ENCODE measurements around the gene MAP6D1. TPM values are rescaled to one million over a fixed set of nuclear protein-coding genes. Genes with fewer than 3 reads are reported as not detected.
A peak's percentile ranks its signal among the peaks of the same experiment; 100 is the strongest.

Gene MAP6D1
- total and polyA plus RNA-seq, 5 donors, result 1.0 to 2.5 (median 1.6) TPM

DNA sequence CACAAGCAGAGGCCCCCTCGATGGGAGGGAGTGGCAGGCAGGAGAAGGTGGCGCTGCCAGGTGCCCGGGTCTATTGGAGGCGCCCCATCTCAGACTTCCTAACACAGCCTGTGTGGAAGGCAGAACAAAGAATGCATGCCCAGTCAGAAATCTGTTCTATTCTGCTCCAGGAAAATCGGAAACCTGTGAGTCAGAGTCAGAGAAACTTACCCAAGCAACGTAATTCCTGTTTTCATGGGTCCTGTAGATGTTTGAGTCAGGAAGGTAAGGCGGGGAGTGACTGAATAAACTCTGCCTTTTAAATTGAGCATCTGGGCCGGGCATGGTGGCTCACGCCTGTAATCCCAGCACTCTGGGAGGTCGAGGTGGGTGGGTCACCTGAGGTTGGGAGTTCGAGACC, 13.7 kb downstream of the MAP6D1 start:
- Histone ChIP-seq H3K27me3 (ENCODE audit: control insufficient read depth, insufficient read depth) (no peaks in the 10 kb centered on the region), H3K27ac (ENCODE audit: low read length) (no peak overlapping the region), H3K4me1 (ENCODE audit: control insufficient read depth, insufficient read depth, low read length) (no peaks in the 10 kb centered on the region), H3K4me3 (ENCODE audit: low read length) (no peak overlapping the region), H3K9me3 (ENCODE audit: control insufficient read depth, low read length) (no peaks in the 10 kb centered on the region)
- no peak for ATAC-seq
- 97% methylated on average over 11 of the region's 11 CpGs for WGBS
- no peak for DNase-seq
- intact Hi-C loops (cut with DNase I), result no loop called here

DNA sequence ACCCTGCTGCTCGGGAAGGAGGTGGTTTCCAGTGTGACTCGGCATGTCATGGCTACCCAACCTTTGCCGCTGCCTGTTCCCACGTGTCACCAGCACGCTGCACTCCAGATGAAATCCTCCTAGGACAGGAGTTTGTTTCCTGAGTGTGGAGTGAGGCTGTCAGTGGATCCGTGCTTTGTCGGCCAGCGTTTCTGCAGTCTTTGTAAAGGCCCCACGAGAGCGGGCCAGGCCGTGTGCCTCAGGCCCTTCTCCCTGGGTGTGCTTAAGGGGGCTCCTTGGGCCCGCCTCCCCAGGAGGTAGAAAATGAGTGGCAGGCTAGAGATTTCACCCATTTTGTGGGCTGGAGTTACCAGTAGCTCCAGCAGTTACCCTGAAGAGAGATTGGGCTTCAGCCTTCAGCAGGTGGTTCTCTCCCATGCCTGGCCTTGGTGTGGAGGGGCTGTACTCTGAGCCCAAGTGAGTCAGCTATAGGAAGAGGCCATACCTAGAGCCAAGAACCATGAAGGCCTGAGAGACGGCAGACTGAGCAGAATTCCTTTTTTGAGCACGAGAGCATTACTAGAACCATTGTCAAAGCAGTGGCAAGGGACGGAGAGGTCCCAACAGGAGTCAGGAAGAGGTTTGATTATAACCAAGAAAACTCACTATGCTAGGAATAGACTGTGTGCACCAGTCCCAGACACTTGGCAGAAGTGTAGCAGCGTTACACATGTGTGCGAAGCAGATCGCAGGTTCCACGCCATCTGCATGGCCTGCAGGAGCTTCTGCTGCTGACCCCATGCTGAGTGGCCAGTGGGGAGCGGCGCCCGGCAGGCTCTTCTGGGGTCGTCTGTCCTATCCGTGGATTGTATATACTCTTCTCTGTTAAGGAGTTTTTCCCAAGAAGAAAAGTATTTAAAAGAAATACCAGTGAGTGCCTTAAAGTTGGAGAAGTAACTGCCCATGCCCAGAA, 14.5 kb downstream of the MAP6D1 start:
- no peaks in the 10 kb centered on the region for H3K27me3 ChIP-seq (ENCODE audit: control insufficient read depth, insufficient read depth)
- ATAC-seq, result no peak
- H3K9me3 ChIP-seq (ENCODE audit: control insufficient read depth, low read length), result no peaks in the 10 kb centered on the region
- no peak for DNase-seq
- no peaks in the 10 kb centered on the region for H3K4me1 ChIP-seq (ENCODE audit: control insufficient read depth, insufficient read depth, low read length)
- 90% methylated on average over 24 of the region's 24 CpGs for WGBS
- no peak overlapping the region for H3K4me3 ChIP-seq (ENCODE audit: low read length)
- intact Hi-C loops (cut with DNase I), result no loop called here
- no peak overlapping the region for H3K27ac ChIP-seq (ENCODE audit: low read length)

DNA sequence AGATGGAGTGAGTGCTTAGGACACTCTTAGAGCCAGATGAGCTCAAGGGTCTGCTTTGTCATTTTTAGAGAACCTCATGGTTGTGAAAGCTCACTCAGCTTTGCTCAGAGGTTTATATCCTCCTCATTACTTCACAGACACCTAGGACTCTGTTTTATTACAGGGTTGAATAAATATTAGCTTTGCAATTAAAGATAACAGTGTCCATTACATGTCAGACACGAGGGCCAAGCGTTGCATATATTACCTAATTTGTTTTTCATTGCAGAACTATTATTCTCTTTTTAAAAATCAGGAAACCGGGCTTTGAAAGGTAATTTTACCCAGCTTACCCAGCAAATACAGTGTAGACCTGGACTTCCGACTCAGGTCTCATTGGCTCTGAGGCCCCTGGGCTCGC, 16.1 kb downstream of the MAP6D1 start:
- no peak for ATAC-seq
- no peaks in the 10 kb centered on the region for H3K4me1 ChIP-seq (ENCODE audit: control insufficient read depth, insufficient read depth, low read length)
- no peaks in the 10 kb centered on the region for H3K9me3 ChIP-seq (ENCODE audit: control insufficient read depth, low read length)
- H3K27ac ChIP-seq (ENCODE audit: low read length), result no peak overlapping the region
- H3K27me3 ChIP-seq (ENCODE audit: control insufficient read depth, insufficient read depth), result no peaks in the 10 kb centered on the region
- no peak overlapping the region for H3K4me3 ChIP-seq (ENCODE audit: low read length)
- intact Hi-C loops (cut with DNase I), result no loop called here
- WGBS, result 87% methylated on average over 5 of the region's 5 CpGs
- DNase-seq, result no peak

DNA sequence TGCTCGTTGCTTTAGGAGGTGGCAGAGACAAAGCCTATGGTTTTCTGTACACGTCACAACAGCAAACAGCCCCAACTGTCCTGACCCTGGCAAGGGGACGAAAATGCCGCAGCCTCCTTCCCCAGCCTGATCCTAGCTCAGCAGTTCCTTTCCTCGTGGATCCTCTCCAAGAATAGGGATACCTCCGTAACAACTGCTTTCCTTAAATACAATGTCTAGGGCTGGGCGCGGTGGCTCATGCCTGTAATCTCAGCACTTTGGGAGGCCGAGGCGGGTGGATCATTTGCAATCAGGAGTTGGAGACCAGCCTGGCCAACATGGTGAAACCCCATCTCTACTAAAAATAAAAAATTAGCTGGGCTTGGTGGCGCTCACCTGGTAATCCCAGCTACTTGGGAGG, 17.0 kb downstream of the MAP6D1 start:
- H3K4me3 ChIP-seq (ENCODE audit: low read length), result no peak overlapping the region
- 94% methylated on average over 11 of the region's 11 CpGs for WGBS
- intact Hi-C loops (cut with DNase I), result no loop called here
- no peak overlapping the region for H3K27ac ChIP-seq (ENCODE audit: low read length)
- no peaks in the 10 kb centered on the region for H3K9me3 ChIP-seq (ENCODE audit: control insufficient read depth, low read length)
- no peaks in the 10 kb centered on the region for H3K27me3 ChIP-seq (ENCODE audit: control insufficient read depth, insufficient read depth)
- no peak for ATAC-seq
- DNase-seq, result no peak
- H3K4me1 ChIP-seq (ENCODE audit: control insufficient read depth, insufficient read depth, low read length), result no peaks in the 10 kb centered on the region

DNA sequence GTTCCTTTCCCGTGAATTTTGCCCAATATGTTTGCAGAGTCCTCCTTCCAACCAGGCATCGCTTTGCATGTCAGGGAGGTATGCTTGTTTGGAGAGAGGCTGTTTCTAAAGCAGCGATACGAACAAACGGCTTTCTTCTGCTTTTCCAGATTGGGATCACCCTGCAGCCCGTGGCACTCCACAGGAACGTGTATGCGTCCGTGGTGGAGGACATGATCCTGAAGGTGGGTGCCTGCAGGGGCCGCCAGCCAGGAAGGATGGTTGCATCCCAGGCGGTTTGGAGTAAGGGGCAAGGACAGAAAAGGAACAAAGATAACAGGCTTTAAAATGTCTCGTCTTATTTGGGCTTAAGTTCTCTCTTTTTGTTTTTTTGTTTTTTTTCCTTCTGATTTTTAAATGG, 17.5 kb downstream of the MAP6D1 start:
- Histone ChIP-seq H3K27me3 (ENCODE audit: control insufficient read depth, insufficient read depth) (no peaks in the 10 kb centered on the region), H3K4me1 (ENCODE audit: control insufficient read depth, insufficient read depth, low read length) (no peaks in the 10 kb centered on the region), H3K9me3 (ENCODE audit: control insufficient read depth, low read length) (no peaks in the 10 kb centered on the region), H3K27ac (ENCODE audit: low read length) (no peak overlapping the region), H3K4me3 (ENCODE audit: low read length) (no peak overlapping the region)
- intact Hi-C loops (cut with DNase I), result no loop called here
- WGBS, result 93% methylated on average over 12 of the region's 12 CpGs
- DNase-seq, result no peak
- no peak for ATAC-seq

DNA sequence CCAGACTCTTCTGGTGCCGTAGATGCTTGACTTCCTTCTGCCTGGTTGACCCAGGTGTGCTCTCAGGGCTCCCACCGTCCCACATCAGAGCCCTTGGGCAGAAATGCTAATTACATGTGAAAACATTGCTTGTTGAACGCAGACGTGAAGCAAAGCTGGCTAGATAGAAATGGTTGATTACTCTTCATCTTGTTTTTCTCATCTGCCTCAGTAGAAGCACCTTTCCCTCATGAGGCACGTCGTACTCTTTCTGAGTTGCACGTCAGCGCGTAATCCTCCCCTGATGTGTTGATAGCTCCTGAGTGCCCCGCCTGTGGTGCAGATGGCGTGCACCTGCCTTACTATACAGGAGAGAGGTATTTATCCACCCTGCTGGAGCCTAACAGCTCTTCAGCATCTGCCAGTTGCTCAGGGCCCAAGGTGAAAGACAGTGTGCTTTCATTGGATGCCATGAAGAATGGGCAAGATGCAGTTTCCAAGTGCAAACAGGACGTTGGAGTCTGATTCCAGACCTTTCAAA, 18.1 kb downstream of the MAP6D1 start:
- intact Hi-C loops (cut with DNase I), result no loop called here

DNA sequence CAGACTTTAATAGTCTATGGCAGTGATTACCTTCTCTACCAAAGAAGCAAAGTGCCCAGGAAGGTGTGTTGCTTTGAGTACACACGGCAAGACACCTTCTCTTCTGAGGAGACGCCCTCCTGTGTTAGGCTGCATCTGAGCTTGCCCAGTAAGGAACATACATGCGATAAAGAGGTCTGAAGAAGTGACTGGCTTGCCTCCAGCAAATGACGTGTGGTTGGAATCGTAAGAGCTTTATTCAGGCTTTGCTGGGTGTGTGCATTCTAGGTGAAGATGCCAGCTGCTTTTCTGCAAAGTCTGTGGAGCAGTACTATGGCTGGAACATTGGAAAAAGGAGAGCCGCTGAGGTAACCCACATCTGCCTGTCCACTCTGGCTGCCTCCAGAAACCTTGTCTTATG, 22.4 kb downstream of the MAP6D1 start:
- Histone ChIP-seq H3K9me3 (ENCODE audit: control insufficient read depth, low read length) (no peaks in the 10 kb centered on the region), H3K27me3 (ENCODE audit: control insufficient read depth, insufficient read depth) (no peaks in the 10 kb centered on the region), H3K4me1 (ENCODE audit: control insufficient read depth, insufficient read depth, low read length) (no peaks in the 10 kb centered on the region), H3K27ac (ENCODE audit: low read length) (no peak overlapping the region), H3K4me3 (ENCODE audit: low read length) (no peak overlapping the region)
- ATAC-seq (no peak), DNase-seq (no peak)
- 65% methylated on average over 6 of the region's 6 CpGs for WGBS
- intact Hi-C loops (cut with DNase I), result no loop called here

More for the DNA sequence above, 18.1 kb downstream of the MAP6D1 start:
- DNase-seq, result no peak
- Histone ChIP-seq H3K27me3 (ENCODE audit: control insufficient read depth, insufficient read depth) (no peaks in the 10 kb centered on the region), H3K9me3 (ENCODE audit: control insufficient read depth, low read length) (no peaks in the 10 kb centered on the region), H3K4me3 (ENCODE audit: low read length) (no peak overlapping the region), H3K27ac (ENCODE audit: low read length) (no peak overlapping the region), H3K4me1 (ENCODE audit: control insufficient read depth, insufficient read depth, low read length) (no peaks in the 10 kb centered on the region)
- no peak for ATAC-seq
- WGBS, result 91% methylated on average over 12 of the region's 12 CpGs

DNA sequence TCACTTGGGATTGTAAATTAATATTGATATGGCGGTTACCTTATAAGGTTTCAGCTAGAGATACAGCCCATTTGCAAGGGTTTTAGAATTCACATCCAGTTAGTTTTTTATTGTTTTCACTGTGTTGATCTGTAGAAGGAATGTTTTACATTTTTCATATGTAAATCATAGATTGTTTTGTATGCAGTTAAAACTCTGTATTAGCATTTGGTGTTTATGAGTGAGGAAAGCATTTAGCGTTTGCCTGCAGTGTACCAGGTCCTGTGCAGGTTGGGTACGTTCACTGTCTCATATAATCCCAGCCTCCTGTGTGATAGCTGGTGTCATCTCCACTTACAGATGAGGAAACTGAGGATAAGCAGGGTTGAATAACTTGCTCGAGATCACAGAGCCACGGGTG, 23.8 kb downstream of the MAP6D1 start:
- H3K4me3 ChIP-seq (ENCODE audit: low read length), result no peak overlapping the region
- no peaks in the 10 kb centered on the region for H3K9me3 ChIP-seq (ENCODE audit: control insufficient read depth, low read length)
- DNase-seq (no peak), ATAC-seq (no peak)
- intact Hi-C loops (cut with DNase I), result no loop called here
- WGBS, result 86% methylated on average over 5 of the region's 5 CpGs
- no peak overlapping the region for H3K27ac ChIP-seq (ENCODE audit: low read length)
- H3K4me1 ChIP-seq (ENCODE audit: control insufficient read depth, insufficient read depth, low read length), result no peaks in the 10 kb centered on the region
- H3K27me3 ChIP-seq (ENCODE audit: control insufficient read depth, insufficient read depth), result no peaks in the 10 kb centered on the region

DNA sequence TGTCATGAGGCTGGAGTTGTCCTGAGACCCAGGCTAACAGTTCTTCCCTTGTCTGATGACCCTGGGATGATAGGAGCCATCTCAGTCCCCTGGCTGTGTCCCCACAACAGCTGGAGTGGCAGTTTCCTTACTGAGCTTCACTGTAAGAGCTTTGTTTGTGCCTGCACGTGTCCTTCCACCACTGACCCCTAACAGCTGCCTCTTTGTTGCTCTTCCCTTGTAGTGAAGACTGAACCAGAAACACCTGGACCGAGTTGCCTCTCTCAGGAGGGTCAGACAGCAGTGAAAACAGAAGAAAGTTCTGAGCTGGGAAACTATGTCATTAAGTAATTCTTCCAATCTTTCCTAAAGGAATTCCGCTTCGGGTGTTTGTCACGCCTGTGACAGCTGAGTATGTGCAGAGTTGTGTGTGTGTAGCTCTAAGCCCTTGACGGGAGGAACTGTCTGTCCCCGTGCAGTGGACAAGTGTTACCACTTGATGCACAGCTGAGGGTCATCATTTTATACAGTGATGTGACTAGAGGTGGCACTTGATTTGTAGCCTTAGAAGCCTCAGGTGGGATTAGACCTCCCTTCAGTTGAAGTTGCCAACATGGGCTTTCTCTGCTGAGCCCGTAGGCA, 25.0 kb downstream of the MAP6D1 start:
- no peak overlapping the region for H3K4me3 ChIP-seq (ENCODE audit: low read length)
- intact Hi-C loops (cut with DNase I), result no loop called here
- H3K27me3 ChIP-seq (ENCODE audit: control insufficient read depth, insufficient read depth), result no peaks in the 10 kb centered on the region
- peak; percentile 40 to 63 for ATAC-seq
- DNase-seq, result no peak
- no peaks in the 10 kb centered on the region for H3K4me1 ChIP-seq (ENCODE audit: control insufficient read depth, insufficient read depth, low read length)
- H3K9me3 ChIP-seq (ENCODE audit: control insufficient read depth, low read length), result no peaks in the 10 kb centered on the region
- peak overlapping the region; percentile 54 for H3K27ac ChIP-seq (ENCODE audit: low read length)
- 64% methylated on average over 8 of the region's 8 CpGs for WGBS

DNA sequence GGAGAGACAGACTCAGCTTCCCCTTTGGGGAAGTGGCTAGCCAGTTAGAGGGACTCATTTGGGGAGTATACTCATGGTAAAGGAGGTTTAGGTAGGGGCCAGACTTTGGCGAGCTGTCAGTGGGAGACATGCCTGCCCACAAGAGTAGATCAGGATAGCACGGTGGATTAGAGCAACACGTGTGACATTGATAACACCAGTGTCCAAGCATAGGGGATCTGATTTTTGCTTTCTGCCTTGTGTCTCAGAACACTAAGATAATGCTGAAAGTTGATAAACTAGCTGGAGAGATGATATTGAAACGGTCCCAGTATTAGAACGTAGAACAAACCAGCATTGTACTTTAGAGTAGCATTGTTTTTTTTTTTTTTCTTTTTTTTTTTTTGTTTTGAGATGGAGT, 25.9 kb downstream of the MAP6D1 start:
- no peak overlapping the region for H3K4me3 ChIP-seq (ENCODE audit: low read length)
- intact Hi-C loops (cut with DNase I), result no loop called here
- ATAC-seq (no peak), DNase-seq (no peak)
- H3K27ac ChIP-seq (ENCODE audit: low read length), result no peak overlapping the region
- 65% methylated on average over 5 of the region's 5 CpGs for WGBS
- H3K27me3 ChIP-seq (ENCODE audit: control insufficient read depth, insufficient read depth), result no peaks in the 10 kb centered on the region
- H3K4me1 ChIP-seq (ENCODE audit: control insufficient read depth, insufficient read depth, low read length), result no peaks in the 10 kb centered on the region
- H3K9me3 ChIP-seq (ENCODE audit: control insufficient read depth, low read length), result no peaks in the 10 kb centered on the region

DNA sequence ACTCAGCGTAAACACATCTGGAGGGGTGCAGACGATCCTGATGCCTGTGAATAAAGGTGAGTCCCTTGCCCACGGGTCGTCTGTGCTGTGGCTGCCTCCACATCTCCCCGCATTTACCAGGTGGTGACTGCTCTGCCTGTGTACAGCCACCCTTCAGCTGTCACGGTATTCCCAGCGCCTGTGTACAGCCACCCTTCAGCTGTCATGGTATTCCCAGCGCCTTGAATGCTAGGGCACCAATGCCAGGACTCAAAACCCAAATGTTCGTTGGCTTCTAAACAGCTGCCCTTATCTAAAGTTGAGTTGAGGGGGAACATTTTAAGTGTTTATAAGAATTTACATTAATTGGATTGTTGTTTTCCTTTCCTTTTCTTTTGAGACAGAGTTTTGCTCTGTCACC, 27.4 kb downstream of the MAP6D1 start:
- H3K27ac ChIP-seq (ENCODE audit: low read length), result peak overlapping the region; percentile 6
- whole genome bisulfite sequencing, result 87% methylated on average over 9 of the region's 9 CpGs
- H3K27me3 ChIP-seq (ENCODE audit: control insufficient read depth, insufficient read depth), result no peaks in the 10 kb centered on the region
- H3K9me3 ChIP-seq (ENCODE audit: control insufficient read depth, low read length), result no peaks in the 10 kb centered on the region
- DNase-seq (no peak), ATAC-seq (peak; percentile 27 to 31)
- intact Hi-C loops (cut with DNase I), result no loop called here
- no peaks in the 10 kb centered on the region for H3K4me1 ChIP-seq (ENCODE audit: control insufficient read depth, insufficient read depth, low read length)
- H3K4me3 ChIP-seq (ENCODE audit: low read length), result no peak overlapping the region

Data from right cardiac atrium (tissue), 5 donors.